B cell (primary cell): ENCODE measurements around the gene CNGB1. TPM values are rescaled to one million over a fixed set of nuclear protein-coding genes. Genes with fewer than 3 reads are reported as not detected.

Experiments used
- ATAC-seq: fragments of 200-7000 bp; cut with Tn5 transposase; one replicate; pipeline ENCODE4 v1.10.0; 2021; ENCODE audit warnings: low read depth, mild to moderate bottlenecking, moderate number of reproducible peaks, moderate library complexity
- CTCF ChIA-PET: fragments of 350-600 bp; sonication (Branson Sonifier 250); formaldehyde crosslinking; loops from one replicate; lab custom pipeline; 2021; ENCODE audit warnings: antibody characterized with exemption, inconsistent platforms; lab: Charles Lee
- POLR2A ChIA-PET: fragments of 350-600 bp; sonication (Branson Sonifier 250); formaldehyde crosslinking; loops from one replicate; lab custom pipeline; 2021; ENCODE audit warnings: antibody characterized with exemption; lab: Charles Lee
- DNase-seq: peaks from one replicate; pipeline ENCODE4 v3.0.0; 2013
- H2AFZ ChIP-seq: 2 replicates; pipeline ENCODE4 v1.6.1; 2012; ENCODE audit warnings: mild to moderate bottlenecking, low read depth, low read length; ENCODE audit not compliant: insufficient read depth, poor library complexity, severe bottlenecking
- H3K27ac ChIP-seq, 2 donors: 1 replicate in 1 of 2; 2 replicates in 1 of 2; pipeline ENCODE4 v1.5.1; 2012 to 2013; ENCODE audit warnings: low read length in 2 of 2, mild to moderate bottlenecking in 2 of 2, moderate library complexity in 1 of 2
- H3K27me3 ChIP-seq, 4 experiments: fragments of 200-600 bp in 1 of 4; sonication (generic) in 1 of 4; replicated peaks in 1 of 4; 1 replicate in 2 of 4; 2 replicates in 2 of 4; pipeline versions ENCODE4 v1.6.1 to v1.7.0; 2013 to 2016; ENCODE audit warnings: low read length in 3 of 4, mild to moderate bottlenecking in 2 of 4, mixed read lengths in 1 of 4, moderate library complexity in 1 of 4; ENCODE audit not compliant: insufficient read depth in 4 of 4, control insufficient read depth in 3 of 4; ENCODE audit errors: control extremely low read depth in 1 of 4
- H3K36me3 ChIP-seq, 2 experiments: replicated peaks in 1 of 2; 1 replicate in 1 of 2; 2 replicates in 1 of 2; pipeline versions ENCODE4 v1.6.1 to v1.7.1; 2013; ENCODE audit warnings: low read length in 1 of 2; ENCODE audit not compliant: insufficient read depth in 2 of 2, control insufficient read depth in 1 of 2; ENCODE audit errors: control extremely low read depth in 1 of 2, extremely low read depth in 1 of 2
- H3K4me1 ChIP-seq, 2 donors: fragments of 200-600 bp in 1 of 2; sonication (generic) in 1 of 2; 1 replicate in 1 of 2; 2 replicates in 1 of 2; pipeline versions ENCODE4 v1.5.1 to v1.6.1; 2013 to 2017; ENCODE audit warnings: low read length in 2 of 2; ENCODE audit not compliant: control insufficient read depth in 2 of 2, insufficient read depth in 2 of 2
- H3K4me2 ChIP-seq: replicated peaks from 2 replicates; pipeline ENCODE3; 2012; ENCODE audit warnings: mild to moderate bottlenecking, low read depth, low read length; ENCODE audit not compliant: poor library complexity, severe bottlenecking
- H3K4me3 ChIP-seq, 5 experiments: fragments of 200-600 bp in 1 of 5; sonication (generic) in 1 of 5; 1 replicate in 3 of 5; 2 replicates in 2 of 5; pipeline versions ENCODE4 v1.5.1 to v1.7.0; 2011 to 2016; ENCODE audit warnings: low read length in 4 of 5, mild to moderate bottlenecking in 4 of 5, low read depth in 2 of 5, control low read depth in 1 of 5, moderate library complexity in 1 of 5; ENCODE audit not compliant: insufficient read depth in 1 of 5; ENCODE audit errors: control extremely low read depth in 1 of 5, extremely low read depth in 1 of 5
- H3K79me2 ChIP-seq: fragments of 200-600 bp; sonication (generic); one replicate; pipeline ENCODE4 v1.6.0; 2016; ENCODE audit warnings: low read length; ENCODE audit not compliant: control insufficient read depth, insufficient read depth
- H3K9ac ChIP-seq: fragments of 200-600 bp; sonication (generic); 2 replicates; pipeline ENCODE4 v1.6.1; 2017; ENCODE audit warnings: mild to moderate bottlenecking, low read length, moderate library complexity
- H3K9me3 ChIP-seq, 3 donors: one replicate each; pipeline versions ENCODE4 v1.6.1 to v1.7.1; 2013; ENCODE audit warnings: low read length in 2 of 3; ENCODE audit not compliant: control insufficient read depth in 2 of 3, insufficient read depth in 1 of 3; ENCODE audit errors: control extremely low read depth in 1 of 3
- H4K20me1 ChIP-seq: 2 replicates; pipeline ENCODE4 v1.6.0; 2012; ENCODE audit warnings: mild to moderate bottlenecking, low read length; ENCODE audit not compliant: insufficient read depth, control insufficient read depth, poor library complexity, severe bottlenecking
- H3K27ac Mint-ChIP-seq: one replicate; pipeline ENCODE4 v1.8.0; 2021; ENCODE audit warnings: mixed read lengths
- H3K27me3 Mint-ChIP-seq: one replicate; pipeline ENCODE4 v1.8.0; 2021; ENCODE audit warnings: mixed read lengths
- H3K4me1 Mint-ChIP-seq: one replicate; pipeline ENCODE4 v1.8.0; 2021; ENCODE audit warnings: mixed read lengths
- H3K4me3 Mint-ChIP-seq: one replicate; pipeline ENCODE4 v1.8.0; 2021; ENCODE audit warnings: mixed read lengths
- H3K9me3 Mint-ChIP-seq: one replicate; pipeline ENCODE4 v1.8.0; 2022; ENCODE audit warnings: mixed read lengths; ENCODE audit not compliant: insufficient read depth
- EZH2 ChIP-seq: IDR thresholded peaks from 2 replicates; pipeline ENCODE4 v1.6.1; 2012; ENCODE audit warnings: borderline replicate concordance, low read depth, mild to moderate bottlenecking, moderate library complexity, low read length; ENCODE audit not compliant: insufficient read depth, poor library complexity, severe bottlenecking
- WGBS: methylation state at CpG from one replicate; pipeline ENCODE4 v1.1.5; 2013; ENCODE audit warnings: missing lambda C conversion rate; ENCODE audit not compliant: insufficient coverage; 5-methylcytosine and 5-hydroxymethylcytosine counted together
- intact Hi-C: fragments of 100-400 bp; cut with micrococcal nuclease; formaldehyde crosslinking; loops from one replicate; pipeline ENCODE4 v1.10.0; 2022
- polyA plus RNA-seq: library from polyadenylated mRNA; depleted of rRNA; stranded (reverse); fragments of >200 nt; gene quantifications from 2 replicates; pipeline ENCODE4 v1.2.3, GENCODE V29; 2012
- total RNA-seq, 2 donors: library from RNA; stranded (reverse); fragments of 120-200 nt in 1 of 2; gene quantifications; 1 replicate in 1 of 2; 2 replicates in 1 of 2; pipeline versions ENCODE4 v1.2.3 to v1.2.4, GENCODE V29; 2013 to 2022
- TF ChIP-seq, protein P1 (sequence below): fragments of 200-600 bp; IDR thresholded peaks from one replicate; pipeline ENCODE4 v1.8.0; 2022; ENCODE audit warnings: antibody characterized with exemption, mild to moderate bottlenecking

The CNGB1 gene
- total and polyA plus RNA-seq, 2 donors (not counting 1 experiment from before 2014, with no cell fraction given): not detected

- intact Hi-C loops: no loop called here
- POLR2A ChIA-PET: no interaction called here
Observed at GRCh38 chr16:57988929-57989328, 18.0 kb upstream of the CNGB1 start.

GRCh38 chr16:57987441-57988177, 16.7 kb upstream of the CNGB1 start:
- no peaks in the 10 kb centered on the region for H4K20me1 ChIP-seq
- no peak overlapping the region for H2AFZ ChIP-seq
- no peaks in the 10 kb centered on the region for H3K36me3 ChIP-seq
- H3K27me3 ChIP-seq: peaks cover 0 to 14% (median 1%) of the 10 kb centered on the region in 4 experiments
- no peak overlapping the region for H3K4me3 ChIP-seq
- no peak overlapping the region for H3K9ac ChIP-seq
- H3K27ac Mint-ChIP-seq: no peak overlapping the region
- no peaks in the 10 kb centered on the region for H3K79me2 ChIP-seq
- peaks cover 18% of the 10 kb centered on the region for H3K4me1 Mint-ChIP-seq
- ATAC-seq (no peak), DNase-seq (no peak)
- no peak overlapping the region for H3K4me2 ChIP-seq
- ChIA-PET POLR2A (no interaction called here), CTCF (interaction anchor here (1.1 kb wide), 1 partner anchor 14 kb away, joined by 3 read pairs; the partner anchor contains the start of gene USB1)
- H3K27me3 Mint-ChIP-seq: no peaks in the 10 kb centered on the region
- intact Hi-C loops: no loop called here
- H3K27ac ChIP-seq: no peak overlapping the region
- H3K4me1 ChIP-seq: peaks cover 7 to 16% of the 10 kb centered on the region in 2 donors
- no peak overlapping the region for H3K4me3 Mint-ChIP-seq
- no peaks in the 10 kb centered on the region for H3K9me3 Mint-ChIP-seq
- no peak for TF ChIP-seq EZH2
- TF ChIP-seq, protein P1, sequence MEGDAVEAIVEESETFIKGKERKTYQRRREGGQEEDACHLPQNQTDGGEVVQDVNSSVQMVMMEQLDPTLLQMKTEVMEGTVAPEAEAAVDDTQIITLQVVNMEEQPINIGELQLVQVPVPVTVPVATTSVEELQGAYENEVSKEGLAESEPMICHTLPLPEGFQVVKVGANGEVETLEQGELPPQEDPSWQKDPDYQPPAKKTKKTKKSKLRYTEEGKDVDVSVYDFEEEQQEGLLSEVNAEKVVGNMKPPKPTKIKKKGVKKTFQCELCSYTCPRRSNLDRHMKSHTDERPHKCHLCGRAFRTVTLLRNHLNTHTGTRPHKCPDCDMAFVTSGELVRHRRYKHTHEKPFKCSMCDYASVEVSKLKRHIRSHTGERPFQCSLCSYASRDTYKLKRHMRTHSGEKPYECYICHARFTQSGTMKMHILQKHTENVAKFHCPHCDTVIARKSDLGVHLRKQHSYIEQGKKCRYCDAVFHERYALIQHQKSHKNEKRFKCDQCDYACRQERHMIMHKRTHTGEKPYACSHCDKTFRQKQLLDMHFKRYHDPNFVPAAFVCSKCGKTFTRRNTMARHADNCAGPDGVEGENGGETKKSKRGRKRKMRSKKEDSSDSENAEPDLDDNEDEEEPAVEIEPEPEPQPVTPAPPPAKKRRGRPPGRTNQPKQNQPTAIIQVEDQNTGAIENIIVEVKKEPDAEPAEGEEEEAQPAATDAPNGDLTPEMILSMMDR: no peak
- WGBS: 95% methylated on average over 5 of the region's 8 CpGs
- peaks cover 0 to 10% (median 0%) of the 10 kb centered on the region in 3 donors for H3K9me3 ChIP-seq

More at GRCh38 chr16:57988929-57989328, 18.0 kb upstream of the CNGB1 start:
- peaks cover 1% of the 10 kb centered on the region for H3K79me2 ChIP-seq
- peaks cover 17% of the 10 kb centered on the region for H3K4me1 Mint-ChIP-seq
- no peaks in the 10 kb centered on the region for H3K9me3 Mint-ChIP-seq
- no peaks in the 10 kb centered on the region for H3K27me3 Mint-ChIP-seq
- H3K4me2 ChIP-seq: no peak overlapping the region
- H3K27ac Mint-ChIP-seq: no peak overlapping the region
- ATAC-seq: no peak
- peaks cover 0 to 13% (median 1%) of the 10 kb centered on the region in 4 experiments for H3K27me3 ChIP-seq
- DNase-seq: no peak
- CTCF ChIA-PET: interaction anchor here (2.2 kb wide), 1 partner anchor 11 kb away, joined by 6 read pairs; the partner anchor contains the start of gene ZNF319
- H3K4me1 ChIP-seq: peaks cover 6 to 16% of the 10 kb centered on the region in 2 donors
- H3K4me3 Mint-ChIP-seq: no peak overlapping the region
- 57% methylated on average over 1 of the region's 1 CpG for WGBS
- no peak overlapping the region for H3K9ac ChIP-seq
- TF ChIP-seq, protein P1: no peak
- TF ChIP-seq EZH2: no peak
- no peak overlapping the region for H3K4me3 ChIP-seq
- no peaks in the 10 kb centered on the region for H4K20me1 ChIP-seq
- H2AFZ ChIP-seq: no peak overlapping the region
- peaks cover 0 to 9% (median 0%) of the 10 kb centered on the region in 3 donors for H3K9me3 ChIP-seq
- H3K27ac ChIP-seq: no peak overlapping the region
- peaks cover 0 to 3% of the 10 kb centered on the region in 2 experiments for H3K36me3 ChIP-seq
